HG03280 (cell line): ENCODE measurements around the gene KLF2.

Experiments used
- ATAC-seq: cut with Tn5 transposase; IDR thresholded peaks from one replicate; pipeline ENCODE4 v1.9.1; 2021; ENCODE audit warnings: mild to moderate bottlenecking, moderate library complexity; ENCODE audit not compliant: unreplicated experiment

Gene KLF2

DNA sequence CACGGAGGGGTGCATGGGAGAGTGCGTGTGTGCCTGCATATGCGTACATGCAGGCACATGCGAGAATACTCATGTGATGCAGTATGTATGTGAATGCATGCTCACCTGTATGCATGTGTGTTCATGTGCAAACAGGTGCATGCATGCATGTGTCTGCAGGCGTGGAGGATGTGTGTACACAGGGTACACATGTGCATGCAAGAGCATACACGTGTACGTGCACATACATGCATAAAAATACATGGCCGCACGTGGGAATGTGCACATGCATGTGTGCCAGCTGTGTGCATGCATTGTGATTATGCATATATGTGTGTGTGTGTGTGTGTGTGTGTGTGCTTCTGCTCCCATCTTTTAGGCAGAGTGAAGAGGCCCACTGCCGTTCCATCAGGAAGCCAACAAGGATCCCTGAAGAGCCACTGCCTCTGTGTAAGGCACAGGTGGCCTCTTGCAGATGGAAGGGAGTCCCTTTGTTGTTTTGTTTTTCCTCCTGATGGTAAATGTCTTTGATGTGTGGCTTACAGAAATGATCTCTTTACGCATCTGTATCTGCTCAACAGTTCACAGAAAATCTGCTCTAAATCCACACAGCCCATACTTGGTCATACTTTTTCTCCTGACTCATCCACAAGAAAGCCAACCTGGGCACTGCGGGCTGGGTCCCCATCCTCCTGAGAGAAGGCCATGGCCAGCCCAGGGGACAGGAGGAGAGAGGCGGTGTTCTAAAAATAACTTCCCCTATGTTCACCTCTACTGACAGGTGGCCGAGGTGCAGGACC lies 50.7 kb downstream of the KLF2 start:
- ATAC-seq: no peak

DNA sequence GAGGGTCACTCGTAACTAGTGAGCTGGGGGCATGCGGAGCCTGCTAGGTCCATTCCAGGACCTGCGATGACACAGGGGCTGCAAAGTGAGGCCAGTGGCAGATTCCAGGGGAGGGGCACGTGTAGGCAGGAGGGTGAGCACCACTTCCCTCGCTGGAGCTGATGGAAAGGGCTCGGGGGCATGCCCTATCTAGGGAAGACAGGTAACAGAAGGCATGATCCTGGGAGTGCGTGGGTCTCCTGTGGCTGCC lies 51.2 kb downstream of the KLF2 start:
- no peak for ATAC-seq

DNA sequence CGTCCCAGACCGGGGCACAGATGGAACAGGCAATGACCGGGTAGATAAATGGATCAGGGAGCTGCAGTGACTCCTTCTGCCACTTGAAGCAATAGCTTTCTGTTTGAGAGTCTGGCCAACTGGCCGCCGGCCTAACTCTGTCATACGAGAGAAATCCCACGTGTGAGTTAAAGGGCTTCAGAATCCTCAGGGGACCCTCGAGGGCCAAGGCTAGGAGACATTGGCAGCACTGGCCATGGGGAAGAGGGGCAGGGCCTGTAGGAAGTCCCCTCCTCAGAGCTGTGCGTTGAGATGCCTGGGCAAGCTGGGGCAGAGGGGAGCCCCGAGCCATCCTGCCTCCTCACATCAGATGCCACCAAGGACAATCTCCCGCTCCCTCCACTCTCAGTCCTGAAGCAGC lies 51.6 kb downstream of the KLF2 start:
- no peak for ATAC-seq

DNA sequence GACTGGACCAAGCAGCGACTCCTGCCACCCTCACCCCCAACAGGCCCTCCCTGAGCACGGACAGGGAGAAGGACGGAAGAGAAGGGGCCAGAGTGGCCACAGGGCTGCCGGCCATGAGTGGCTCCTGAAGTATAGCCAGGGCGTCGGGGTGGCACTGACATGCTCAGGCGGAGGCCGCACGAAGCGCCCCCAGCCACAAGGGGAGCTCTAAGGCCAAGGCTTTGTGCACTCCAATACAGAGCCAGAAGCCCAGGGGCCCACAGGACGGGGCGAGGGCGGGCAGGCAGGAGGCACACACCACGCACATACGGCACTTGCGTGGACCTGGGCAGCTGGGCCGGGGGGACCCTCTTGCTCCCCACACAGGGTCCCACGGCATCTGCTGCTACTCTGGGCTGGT lies 52.0 kb downstream of the KLF2 start:
- no peak for ATAC-seq

DNA sequence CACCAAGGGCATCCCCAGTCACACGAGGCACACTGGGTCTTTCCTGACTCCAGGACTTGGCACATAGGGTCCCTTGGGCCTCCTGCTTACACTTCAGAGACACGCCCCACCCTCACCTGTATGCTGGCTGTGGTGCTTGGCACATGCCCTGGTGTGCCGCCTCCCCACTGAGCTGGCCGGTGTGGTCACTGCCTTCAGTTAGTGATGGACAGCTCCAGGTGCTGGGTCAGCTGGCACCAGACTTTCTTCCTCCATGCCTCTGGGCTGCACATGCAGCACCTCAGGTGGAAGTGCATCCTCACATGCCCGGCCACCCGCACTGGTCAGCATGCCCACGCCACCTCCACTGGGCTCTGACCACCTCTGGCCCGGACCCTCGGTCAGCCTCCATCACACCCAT lies 52.9 kb downstream of the KLF2 start:
- ATAC-seq: no peak
